Activated CD8-positive, alpha-beta memory T cell treated with anti-CD3 and anti-CD28 coated beads, Interleukin-2, amount 50 U/mL, for 4 hours (primary cell): ENCODE data around the gene ADAM23.

ENCODE experiments used
- DNase-seq: peaks from one replicate; pipeline ENCODE4 v3.0.0-alpha.2; 2020

Gene ADAM23

DNA sequence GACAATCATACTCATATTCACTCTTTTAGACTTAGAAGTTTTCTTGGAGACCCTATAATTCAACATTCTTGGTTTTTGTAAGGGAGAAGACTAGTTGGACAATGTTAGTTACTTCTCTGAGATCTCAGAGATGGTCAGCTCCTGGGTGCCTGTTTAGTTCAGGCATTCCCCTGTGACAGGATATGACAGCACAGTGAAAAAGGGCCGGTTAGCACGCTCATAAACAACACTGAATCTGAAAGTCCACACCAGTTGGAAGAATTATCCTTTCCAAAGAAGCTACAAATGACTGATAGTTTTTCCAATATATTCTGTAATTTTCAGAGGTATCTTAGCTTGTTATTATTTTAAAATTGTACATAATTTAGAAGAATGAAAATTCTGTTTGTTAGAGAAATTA is 75.7 kb downstream of the ADAM23 start:
- no peak for DNase-seq

DNA sequence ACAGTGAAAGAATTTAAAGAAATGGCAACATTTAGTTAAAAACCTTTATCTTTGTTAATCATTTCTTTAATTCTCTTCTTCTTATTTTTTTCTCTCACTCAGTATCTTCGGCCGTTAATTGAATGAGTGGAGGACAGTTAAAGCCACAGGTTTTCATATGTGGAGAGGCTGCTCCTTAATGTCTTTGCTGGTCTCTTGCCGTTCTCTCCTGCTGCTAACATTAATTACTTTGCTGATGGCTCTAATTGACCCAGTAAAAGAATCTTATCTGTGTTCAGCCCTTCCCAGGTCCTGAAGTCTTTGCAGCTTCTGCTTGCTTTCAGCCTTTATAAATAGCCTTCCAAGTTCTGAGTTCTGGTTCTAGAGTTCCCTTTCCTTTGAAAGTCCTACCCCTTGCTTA is 77.1 kb downstream of the ADAM23 start:
- no peak for DNase-seq

DNA sequence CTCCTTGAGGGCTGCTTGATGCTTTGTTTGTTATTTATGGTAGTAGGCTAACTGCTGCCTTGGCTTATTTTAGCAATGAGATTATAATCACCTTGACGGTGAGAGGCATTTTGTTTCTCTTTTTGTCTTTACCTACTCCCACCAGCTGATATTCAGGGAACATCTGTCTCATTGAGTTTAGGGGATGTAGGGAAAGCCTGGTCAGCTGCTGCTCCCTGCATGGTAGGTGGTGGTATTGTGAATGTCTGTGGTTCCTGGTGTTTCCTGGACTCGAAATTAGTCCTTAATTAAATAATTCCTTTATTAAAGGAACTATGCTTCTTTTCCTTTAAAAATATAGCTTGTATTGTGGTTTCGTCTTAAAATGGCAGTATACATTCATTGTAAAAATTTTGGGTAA is 77.8 kb downstream of the ADAM23 start:
- no peak for DNase-seq

DNA sequence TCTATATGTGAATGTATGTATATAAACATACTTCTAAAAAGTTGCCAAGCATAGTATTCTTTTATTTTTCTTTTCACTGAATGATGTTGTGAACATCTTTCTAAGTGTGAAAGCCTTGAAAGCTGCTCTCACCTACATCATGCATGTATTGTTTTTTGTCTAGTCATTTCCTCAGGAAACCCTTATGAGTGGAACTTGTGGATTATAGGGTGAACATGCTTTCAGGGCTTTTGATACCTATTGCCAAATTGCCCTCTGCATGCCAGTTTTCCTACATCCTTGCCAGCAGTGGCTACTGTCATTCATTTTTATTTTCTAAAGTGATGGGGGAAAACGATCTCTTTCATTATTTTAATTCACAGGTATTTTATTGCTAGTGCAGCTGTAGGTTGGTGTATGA is 78.3 kb downstream of the ADAM23 start:
- DNase-seq, result no peak

DNA sequence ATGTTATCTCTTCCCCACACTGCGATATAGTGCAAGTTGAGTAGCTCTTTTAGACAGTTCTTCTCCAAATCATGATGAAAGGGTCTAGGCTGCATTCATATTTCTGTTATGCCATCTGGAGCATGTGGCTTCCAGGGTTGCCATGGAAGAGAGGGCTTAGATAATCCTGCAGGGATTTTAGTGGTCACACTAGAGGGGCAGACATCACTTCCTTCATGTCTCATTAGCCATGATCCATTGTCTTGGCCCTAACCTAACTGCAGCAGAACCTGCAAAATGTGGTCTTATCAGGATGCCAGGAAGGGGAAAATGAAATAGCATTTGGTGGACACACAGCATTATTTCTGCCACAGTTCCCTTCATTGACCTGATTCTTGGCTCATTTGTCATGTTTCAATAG is 83.1 kb downstream of the ADAM23 start:
- DNase-seq, result no peak

DNA sequence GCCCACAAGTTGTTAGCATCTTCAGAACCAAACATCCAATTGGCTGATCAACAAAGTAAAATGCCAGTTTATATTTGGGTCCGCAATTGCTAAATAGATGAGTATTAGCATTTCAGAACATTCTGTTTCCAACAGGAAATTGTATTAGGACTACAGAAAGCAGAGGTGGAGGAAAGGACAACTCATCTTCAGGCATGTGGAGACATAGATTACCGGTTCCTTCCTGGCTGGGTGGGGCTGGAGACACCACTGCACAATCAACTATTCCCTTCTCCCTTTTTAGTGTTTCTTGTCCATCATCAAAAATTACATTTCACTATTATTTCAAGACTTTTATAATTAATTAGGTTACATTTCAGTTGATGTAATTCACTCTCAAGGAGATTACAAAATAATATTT is 83.8 kb downstream of the ADAM23 start:
- no peak for DNase-seq

DNA sequence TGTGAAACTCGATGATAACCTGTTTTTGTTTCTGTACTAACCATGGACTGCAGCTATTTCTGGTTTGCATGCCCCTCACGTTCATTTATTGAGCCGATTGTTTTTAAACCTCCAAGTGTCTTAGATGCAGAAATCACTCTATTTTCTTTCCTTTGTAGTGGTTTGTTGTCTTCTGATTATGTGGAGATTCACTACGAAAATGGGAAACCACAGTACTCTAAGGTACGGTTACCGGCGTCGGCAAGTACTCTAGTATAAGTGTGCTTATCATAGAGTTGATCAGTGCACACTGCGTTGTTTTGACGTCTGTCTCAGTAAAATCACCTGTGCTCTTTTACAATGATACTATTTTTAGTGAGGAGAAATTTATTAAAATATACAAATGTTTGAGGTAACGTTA is 87.4 kb downstream of the ADAM23 start:
- DNase-seq, result no peak

DNA sequence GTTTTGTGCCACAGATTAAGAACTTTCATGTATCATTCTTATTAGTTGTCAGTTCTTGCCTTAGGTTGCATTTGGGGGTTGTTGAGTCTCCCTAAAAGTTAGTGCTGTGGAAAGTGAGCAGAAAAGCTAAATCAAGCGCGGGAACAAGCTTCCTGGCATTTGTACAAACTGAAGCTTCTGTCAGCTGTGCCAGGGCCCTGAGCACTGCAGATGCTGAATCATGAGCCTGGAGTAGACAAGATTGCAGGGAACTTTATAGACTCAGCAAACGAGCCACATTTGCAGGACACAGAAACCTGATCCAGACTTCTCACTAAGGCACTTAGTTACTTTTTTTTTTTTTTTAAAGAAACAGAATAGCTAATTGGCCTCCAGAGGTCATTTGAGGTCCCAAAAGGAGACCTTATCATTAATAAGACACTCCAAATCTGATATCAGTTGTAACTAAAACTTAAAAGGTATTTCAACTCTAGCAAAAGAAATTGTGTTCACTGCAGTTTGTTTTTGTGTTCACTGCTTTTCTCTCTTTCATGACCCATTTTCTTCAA is 88.7 kb downstream of the ADAM23 start:
- DNase-seq, result no peak

DNA sequence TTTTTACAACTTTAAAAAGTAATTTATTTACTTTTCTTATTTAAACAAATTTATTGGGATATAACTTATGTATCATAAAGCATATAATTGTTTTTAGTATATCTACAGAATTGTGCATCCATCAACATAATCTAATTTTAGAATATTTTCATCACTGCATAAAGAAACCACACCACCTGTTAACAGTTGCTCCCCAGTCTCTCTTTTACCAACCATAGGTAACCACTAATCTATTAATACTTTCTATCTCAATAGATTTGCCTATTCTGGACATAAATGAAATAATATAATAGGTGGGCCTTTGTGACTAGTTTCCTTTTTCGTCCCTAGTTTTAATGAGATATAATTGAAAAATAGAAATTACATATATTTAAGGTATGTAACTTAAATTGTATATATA is 90.6 kb downstream of the ADAM23 start:
- DNase-seq, result no peak

DNA sequence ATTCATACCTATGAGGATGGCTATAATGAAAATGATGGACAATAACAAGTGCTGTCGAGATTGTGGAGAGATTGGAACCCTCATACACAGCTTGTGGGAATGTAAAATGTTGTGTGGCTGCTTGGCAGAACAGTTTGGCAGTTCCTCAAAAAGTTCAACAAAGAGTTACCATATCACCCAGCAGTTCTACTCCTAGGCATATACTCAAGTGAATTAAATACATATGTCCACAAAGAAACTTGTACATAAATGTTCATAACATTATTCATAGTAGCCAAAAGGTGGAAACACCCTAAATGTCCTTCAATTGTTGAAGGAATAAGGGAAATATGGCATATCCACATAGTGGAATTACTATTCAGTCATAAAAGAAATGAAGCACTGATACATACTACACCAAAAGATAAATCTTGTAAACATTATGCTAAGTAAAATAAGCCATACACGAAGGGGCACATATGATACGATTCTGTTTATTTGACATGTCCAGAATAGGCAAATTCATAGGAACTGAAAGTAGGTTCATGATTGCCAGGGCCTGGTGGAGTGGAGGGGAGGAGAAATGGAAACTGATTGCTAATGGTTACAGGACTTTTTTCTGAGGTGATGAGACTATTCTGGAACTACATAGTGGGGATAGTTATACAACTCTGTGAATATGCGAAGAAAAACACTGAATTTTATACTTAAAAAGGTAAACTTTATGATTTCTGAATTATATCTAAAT is 92.1 kb downstream of the ADAM23 start:
- DNase-seq, result no peak

DNA sequence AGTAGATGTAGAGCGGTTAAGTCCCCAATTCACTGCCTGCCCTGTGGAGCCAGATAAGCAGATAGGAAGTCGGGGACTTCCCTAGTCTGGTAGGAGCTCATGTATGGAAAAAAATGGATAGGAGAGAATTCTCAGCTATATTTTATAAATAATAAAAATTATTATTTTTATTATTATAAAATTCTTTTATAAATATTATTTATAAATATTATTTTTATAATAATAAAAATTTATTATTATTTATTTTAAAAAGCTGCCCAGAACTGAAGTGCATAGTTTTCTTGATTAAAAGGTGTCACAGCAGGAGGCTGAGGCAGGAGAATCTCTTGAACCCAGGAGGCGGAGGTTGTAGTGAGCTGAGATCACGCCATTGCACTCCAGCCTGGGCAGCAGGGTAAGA is 97.4 kb downstream of the ADAM23 start:
- DNase-seq, result no peak

DNA sequence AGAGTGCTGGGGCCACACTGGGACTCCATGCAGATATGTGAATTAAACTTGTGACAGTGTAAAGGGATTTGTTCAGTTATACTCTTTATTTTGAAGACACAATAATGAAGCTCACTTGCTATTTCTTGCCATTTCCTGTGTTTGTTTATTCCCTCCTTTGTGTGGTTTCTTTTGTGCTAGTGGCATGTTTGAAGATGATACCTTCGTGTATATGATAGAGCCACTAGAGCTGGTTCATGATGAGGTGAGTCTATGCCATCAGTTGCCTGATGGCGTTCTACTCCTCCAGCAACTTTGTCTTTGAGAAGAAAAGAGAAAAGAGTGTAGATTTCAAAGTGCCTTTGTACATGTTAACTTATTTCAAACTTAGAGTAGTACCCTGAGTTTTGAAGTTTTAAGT is 99.7 kb downstream of the ADAM23 start:
- no peak for DNase-seq

DNA sequence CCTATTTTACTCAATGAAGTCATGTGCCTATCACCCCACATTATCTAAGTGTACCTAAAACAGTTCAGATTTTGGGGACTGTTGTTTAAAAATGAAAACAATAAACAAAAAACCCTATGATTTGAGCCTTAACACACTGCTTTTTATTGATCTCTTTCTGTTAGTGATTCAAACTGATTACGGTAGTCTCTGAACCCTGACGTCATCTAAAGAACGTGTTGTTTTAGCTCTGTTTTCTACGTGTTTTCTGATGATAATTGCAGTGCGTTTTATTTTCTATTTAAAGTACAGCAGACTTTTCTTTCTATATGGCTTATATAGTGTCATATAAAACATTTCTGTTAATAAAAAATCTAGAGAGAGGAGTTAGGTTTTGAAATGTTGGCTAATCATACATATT is 105.1 kb downstream of the ADAM23 start:
- no peak for DNase-seq

DNA sequence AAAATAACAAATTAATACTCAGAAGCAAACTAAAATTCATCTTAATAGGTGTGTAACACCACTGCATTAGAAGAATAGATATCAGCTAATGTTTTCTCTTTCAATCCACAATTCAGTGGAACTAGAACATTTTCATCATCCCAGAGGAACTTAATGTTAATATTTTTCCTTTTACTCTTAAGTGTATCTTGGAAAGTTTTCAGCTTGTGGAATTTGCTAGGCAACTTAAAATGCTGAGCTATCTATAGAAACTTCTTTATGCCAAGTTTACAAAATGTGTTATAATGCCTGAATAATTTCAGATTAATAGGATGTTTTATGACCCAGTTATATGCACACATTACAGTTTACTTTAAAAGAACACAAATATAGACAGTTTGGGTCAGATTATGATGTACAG is 112.4 kb downstream of the ADAM23 start:
- DNase-seq, result no peak

DNA sequence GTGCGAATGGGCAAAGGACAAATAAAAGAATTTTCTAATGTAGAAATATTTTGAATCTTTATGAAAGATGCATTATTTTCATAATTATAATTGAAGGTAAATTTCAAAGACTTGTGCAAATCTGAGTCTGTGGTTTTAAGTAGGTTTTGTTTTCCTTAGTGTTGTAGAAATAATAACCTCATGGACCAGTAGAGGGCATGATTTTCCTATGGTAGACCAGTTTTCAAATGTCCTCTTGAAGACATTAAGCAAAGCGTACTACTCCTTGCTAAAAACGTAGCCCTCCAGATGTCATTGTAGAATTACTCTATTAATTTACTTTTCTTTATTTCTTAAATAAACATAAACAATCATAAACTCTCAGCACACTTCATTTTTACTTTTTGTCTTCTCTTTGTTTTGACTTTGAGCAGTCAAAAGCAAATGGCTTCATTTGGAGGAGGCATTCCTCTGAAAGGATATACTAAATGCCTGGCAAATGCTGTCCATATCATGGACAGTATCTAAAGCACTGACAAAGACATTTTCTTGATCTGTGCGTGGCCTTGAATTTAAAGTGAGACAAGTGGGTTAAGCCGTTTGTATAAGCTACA is 113.1 kb downstream of the ADAM23 start:
- no peak for DNase-seq

DNA sequence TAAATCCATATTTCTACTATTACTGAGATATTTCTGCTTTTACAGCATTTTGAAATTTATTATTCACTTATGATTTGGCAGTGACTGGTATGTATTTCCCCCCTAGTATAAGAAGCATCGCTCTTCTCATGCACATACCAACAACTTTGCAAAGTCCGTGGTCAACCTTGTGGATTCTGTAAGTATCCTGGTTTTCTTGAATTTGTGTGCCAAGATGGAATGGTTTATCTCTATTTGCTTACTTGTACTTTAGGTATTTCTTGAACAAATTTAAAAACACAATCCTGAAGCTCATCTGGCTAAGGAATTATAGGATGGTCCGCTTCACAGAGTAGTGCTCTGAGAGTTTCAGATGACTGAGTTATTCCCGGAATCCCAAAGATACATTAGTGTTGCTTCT is 114.0 kb downstream of the ADAM23 start:
- DNase-seq, result no peak

DNA sequence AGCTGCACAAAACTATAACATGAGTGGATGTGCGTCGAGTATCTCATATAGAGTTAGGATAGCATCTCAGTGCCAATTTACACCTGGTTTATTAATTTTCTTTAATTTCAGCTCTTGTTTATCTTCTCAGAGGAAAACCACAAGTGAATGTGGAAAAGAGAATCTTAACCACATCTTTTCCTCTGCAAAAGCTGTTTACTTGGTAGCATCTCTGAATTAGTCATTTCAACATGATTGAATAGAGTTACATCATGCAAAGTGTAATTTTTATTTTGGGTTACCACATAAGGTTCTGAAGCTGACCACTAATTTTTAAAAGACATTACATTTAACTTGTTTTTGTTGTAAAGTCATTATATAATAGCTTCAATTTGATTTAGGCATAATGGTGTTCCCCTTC is 115.2 kb downstream of the ADAM23 start:
- no peak for DNase-seq

DNA sequence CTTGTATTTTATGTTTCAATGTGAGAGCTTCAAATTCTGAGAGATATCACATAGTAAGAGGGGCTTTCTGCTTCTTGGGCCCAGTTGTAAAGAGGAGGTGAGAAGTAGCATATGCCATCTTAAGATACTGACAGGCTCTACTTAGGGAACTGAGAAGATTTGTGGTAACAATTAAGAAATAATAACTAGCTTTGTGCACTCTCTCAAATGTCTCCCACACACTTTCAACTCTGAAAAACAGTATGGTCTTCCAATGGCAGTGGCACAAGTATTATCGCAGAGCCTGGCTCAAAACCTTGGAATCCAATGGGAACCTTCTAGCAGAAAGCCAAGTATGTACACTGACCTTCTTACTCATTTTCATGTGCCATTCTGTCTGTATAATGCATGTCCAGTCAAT is 118.6 kb downstream of the ADAM23 start:
- no peak for DNase-seq

DNA sequence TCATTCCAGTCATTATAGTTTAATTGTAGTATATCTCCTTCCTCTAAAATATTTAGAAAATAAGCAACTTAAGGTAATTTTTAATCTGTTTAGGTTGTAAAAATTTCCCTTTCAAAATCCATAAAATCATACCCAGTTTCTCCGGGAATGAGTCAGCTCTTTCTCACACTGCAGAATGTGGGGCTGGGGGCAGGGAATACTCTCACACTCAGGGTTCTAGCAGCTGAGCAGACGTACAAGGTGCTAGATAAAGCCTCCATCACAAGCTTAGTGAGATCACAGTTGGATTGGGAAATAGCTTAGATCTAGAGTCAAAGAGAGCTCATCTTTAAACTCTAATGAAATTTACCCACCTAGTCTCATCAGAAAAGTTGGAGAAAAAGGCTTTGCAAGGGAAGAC is 119.0 kb downstream of the ADAM23 start:
- no peak for DNase-seq

DNA sequence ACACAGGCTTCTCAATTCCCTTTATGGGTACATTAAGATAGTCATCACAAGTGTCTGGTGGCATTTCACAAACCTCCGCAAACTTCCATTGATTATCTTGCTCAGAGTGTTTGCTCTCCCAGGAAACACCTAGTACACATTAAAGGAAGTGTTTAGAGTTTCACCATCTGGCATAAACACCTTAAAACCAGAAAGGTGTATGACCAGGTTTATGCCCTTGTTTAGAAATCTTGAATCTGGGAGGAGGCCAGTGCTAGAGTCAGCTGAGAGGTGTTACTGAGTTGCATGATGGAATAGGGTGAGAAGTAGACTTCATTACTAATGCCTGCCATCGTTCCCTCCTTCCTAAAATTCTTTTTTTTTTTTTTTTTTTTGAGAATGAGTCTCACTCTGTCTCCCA is 120.0 kb downstream of the ADAM23 start:
- no peak for DNase-seq

DNA sequence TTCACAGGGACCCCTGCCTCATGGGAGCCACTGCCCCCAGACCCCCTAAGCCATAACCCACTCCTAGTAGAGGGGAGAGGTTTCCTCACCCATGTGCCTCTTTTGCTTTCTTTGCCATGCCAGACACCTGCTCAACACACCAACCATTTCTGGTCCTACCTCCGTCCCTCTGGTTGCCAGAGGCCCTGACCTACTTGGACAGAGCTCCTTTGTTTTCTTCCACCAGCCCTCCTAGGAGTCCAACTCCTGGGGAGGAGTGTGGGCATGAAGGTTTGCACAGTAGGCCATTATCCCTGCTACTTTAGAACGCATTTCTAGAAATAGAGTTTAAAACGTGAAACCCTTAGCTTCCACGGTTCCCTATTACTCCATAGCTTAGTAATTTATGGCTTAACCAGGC is 122.3 kb downstream of the ADAM23 start:
- DNase-seq, result no peak

DNA sequence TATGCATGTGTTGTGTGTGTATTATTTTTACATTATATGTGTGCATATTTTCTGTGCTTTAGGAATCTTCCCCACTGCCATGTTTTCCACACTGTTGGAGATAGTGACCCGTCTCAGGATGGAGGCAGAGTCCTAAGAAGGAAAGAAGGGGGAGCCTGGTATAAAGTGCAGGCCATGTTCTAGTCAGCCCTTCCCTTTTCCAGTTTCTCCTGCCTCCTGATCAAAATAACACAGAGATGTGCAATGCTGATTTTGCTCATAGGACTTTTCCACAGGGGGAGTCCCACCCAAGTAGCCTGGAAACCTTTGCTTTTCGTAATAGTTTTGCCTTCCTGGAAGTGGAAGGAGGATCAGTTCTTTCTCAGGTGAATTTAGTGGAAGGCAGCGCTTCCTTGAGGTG is 126.1 kb downstream of the ADAM23 start:
- DNase-seq, result no peak

DNA sequence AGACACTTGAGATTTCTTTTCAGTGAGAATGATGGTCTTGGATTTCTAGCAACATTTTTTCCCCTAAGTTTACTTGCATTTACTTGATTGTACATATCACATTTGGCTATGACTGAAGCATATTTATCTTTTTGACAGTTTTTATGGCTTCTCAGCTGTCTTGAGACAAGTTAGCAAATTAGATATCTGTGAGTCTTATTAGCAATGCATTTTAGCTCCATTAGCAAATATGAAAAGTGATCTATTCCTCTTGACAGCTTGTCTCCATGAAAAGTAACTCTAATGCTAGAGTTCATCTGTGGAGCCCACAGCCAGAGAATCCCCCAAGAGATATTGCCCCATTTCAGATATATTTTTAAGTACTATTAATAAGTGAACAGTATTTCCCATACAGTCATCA is 126.9 kb downstream of the ADAM23 start:
- no peak for DNase-seq

DNA sequence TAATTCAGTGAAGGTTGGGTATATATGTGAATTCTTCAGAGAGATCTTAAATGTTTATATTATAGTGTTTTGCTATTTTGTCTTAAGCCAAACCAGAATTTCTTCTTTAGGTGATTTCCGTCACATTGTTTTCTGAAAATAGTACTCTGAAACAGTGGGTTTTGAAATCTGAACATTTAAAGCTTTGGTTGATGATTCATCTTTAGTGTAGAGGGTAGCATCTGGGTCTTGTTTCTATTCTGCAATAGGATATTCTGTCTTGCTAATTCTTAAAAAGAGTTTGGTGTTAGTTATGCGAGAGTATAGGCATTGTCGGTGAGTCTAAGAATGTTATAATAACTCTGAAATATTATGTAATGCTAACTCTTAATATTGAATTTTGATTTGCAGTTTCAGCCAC is 129.4 kb downstream of the ADAM23 start:
- no peak for DNase-seq

DNA sequence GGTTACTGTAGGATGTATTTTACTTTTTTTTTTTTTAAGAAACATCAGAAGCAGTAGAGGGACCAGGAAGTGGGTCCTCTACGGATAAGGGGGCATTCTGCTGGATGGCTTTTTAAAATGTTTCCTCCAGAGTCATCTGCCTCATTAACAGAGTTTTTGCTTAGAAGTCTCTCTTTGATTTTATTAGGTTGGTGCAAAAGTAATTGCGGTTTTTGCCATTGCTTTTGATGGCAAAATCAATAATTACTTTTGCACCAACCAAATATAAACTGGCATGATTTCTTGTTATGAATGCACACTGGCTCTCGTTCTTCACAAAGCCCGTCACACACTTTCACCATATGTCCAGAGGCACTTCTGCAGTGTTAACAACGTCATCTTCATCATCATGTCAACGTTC is 130.5 kb downstream of the ADAM23 start:
- no peak for DNase-seq
